Body of pancreas (tissue), 4 donors: ENCODE measurements around the gene ZBTB16.

Experiments
- CTCF ChIP-seq, 7 experiments: fragments of 450-650 bp in 4 of 7; fragments of 200-600 bp in 3 of 7; sonication (generic) in 3 of 7; IDR thresholded peaks; one replicate each; pipeline ENCODE4 v1.5.1; 2016 to 2019; ENCODE audit warnings: antibody characterized with exemption in 7 of 7
- POLR2A ChIP-seq, 3 donors: fragments of 450-650 bp; IDR thresholded peaks; one replicate each; pipeline ENCODE4 v1.6.1; 2016; ENCODE audit warnings: antibody characterized with exemption in 3 of 3, mild to moderate bottlenecking in 2 of 3

- TF ChIP-seq CTCF (IDR thresholded peaks at IDR 0.05) = no peak
- TF ChIP-seq POLR2A (IDR thresholded peaks at IDR 0.05) = no peak
Measured at GRCh38 chr11:114260077-114260476, 200.6 kb downstream of the ZBTB16 start.
